HUES64 (cell line): ENCODE measurements around the gene NEB.
"Not testable (repeated sequence)": the region's sequence is repeated elsewhere in the genome, so short reads cannot be mapped to it uniquely, and the experiment has no call there.

ENCODE experiments used
- H3K27ac ChIP-seq: 2 replicates; pipeline ENCODE4 v1.7.0; 2013; ENCODE audit warnings: low read depth, low read length, inconsistent platforms
- H3K27me3 ChIP-seq: 2 replicates; pipeline ENCODE4 v1.6.1; 2013; ENCODE audit warnings: mild to moderate bottlenecking, low read length; ENCODE audit not compliant: insufficient read depth
- H3K36me3 ChIP-seq: 2 replicates; pipeline ENCODE4 v1.6.1; 2013; ENCODE audit warnings: mild to moderate bottlenecking, low read length; ENCODE audit not compliant: insufficient read depth
- H3K4me1 ChIP-seq: 2 replicates; pipeline ENCODE4 v1.6.1; 2013; ENCODE audit warnings: mild to moderate bottlenecking, low read length, moderate library complexity; ENCODE audit not compliant: insufficient read depth
- H3K4me3 ChIP-seq: 2 replicates; pipeline ENCODE4 v1.5.1; 2013; ENCODE audit warnings: mild to moderate bottlenecking, low read length, moderate library complexity
- H3K9ac ChIP-seq: 2 replicates; pipeline ENCODE4 v1.6.1; 2013; ENCODE audit warnings: mild to moderate bottlenecking, low read depth, low read length
- H3K9me3 ChIP-seq: 2 replicates; pipeline ENCODE4 v1.6.1; 2013; ENCODE audit warnings: low read depth, low read length; ENCODE audit not compliant: insufficient read depth
- WGBS: fragments of 150-250, 120-280 bp; methylation state at CpG from one replicate; pipeline ENCODE4 v1.1.7; 2013; ENCODE audit warnings: missing lambda C conversion rate; 5-methylcytosine and 5-hydroxymethylcytosine counted together

Gene NEB

GRCh38 chr2:151576080-151576479 is 158.2 kb downstream of the NEB start:
- 94% methylated on average over 4 of the region's 4 CpGs for WGBS

GRCh38 chr2:151575338-151575737 is 158.9 kb downstream of the NEB start:
- no peaks in the 10 kb centered on the region for H3K27me3 ChIP-seq
- no peak overlapping the region for H3K4me3 ChIP-seq
- H3K9ac ChIP-seq = no peak overlapping the region
- H3K27ac ChIP-seq = no peak overlapping the region
- H3K36me3 ChIP-seq = no peaks in the 10 kb centered on the region
- WGBS = 97% methylated on average over 2 of the region's 5 CpGs
- no peaks in the 10 kb centered on the region for H3K9me3 ChIP-seq
- H3K4me1 ChIP-seq = no peaks in the 10 kb centered on the region

More at GRCh38 chr2:151576080-151576479, 158.2 kb downstream of the NEB start:
- Histone ChIP-seq H3K9me3 (no peaks in the 10 kb centered on the region), H3K27ac (no peak overlapping the region), H3K4me3 (no peak overlapping the region), H3K27me3 (no peaks in the 10 kb centered on the region), H3K36me3 (no peaks in the 10 kb centered on the region), H3K9ac (no peak overlapping the region), H3K4me1 (no peaks in the 10 kb centered on the region)

- H3K36me3 ChIP-seq = no peaks in the 10 kb centered on the region
- no peak overlapping the region for H3K4me3 ChIP-seq
- H3K27ac ChIP-seq = no peak overlapping the region
- H3K9me3 ChIP-seq = no peaks in the 10 kb centered on the region
- H3K27me3 ChIP-seq = no peaks in the 10 kb centered on the region
- H3K4me1 ChIP-seq = no peaks in the 10 kb centered on the region
- no peak overlapping the region for H3K9ac ChIP-seq
- WGBS = 94% methylated on average over 8 of the region's 8 CpGs
These were observed 164.1 kb downstream of the NEB start for GRCh38 chr2:151570191-151570590.

DNA sequence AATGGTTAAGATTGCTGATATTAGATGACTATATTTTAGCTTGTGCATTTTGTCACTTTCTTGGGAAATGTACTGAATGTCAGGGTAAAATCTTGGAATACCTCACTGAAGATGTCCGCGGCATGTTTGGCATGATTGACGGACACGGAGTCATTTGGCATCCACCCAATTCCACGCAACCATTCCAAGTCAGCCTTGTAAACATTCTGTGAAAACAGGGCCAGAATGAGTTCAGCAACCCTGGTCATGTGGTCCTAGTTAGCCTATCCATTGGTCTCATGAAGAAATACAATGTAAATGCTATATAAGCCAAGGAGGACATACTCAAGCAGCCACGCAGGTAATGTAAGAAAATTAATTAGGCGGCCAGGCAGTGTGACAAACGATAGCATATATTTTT is 165.1 kb downstream of the NEB start:
- Histone ChIP-seq H3K27me3 (no peaks in the 10 kb centered on the region), H3K36me3 (no peaks in the 10 kb centered on the region), H3K27ac (no peak overlapping the region), H3K4me1 (no peaks in the 10 kb centered on the region), H3K9ac (no peak overlapping the region), H3K4me3 (no peak overlapping the region), H3K9me3 (no peaks in the 10 kb centered on the region)
- 95% methylated on average over 8 of the region's 8 CpGs for WGBS

GRCh38 chr2:151568501-151568900 is 165.8 kb downstream of the NEB start:
- H3K9me3 ChIP-seq = no peaks in the 10 kb centered on the region
- H3K27me3 ChIP-seq = no peaks in the 10 kb centered on the region
- H3K4me1 ChIP-seq = no peaks in the 10 kb centered on the region
- H3K9ac ChIP-seq = no peak overlapping the region
- WGBS = 90% methylated on average over 6 of the region's 7 CpGs
- H3K36me3 ChIP-seq = no peaks in the 10 kb centered on the region
- H3K27ac ChIP-seq = no peak overlapping the region
- H3K4me3 ChIP-seq = no peak overlapping the region

DNA sequence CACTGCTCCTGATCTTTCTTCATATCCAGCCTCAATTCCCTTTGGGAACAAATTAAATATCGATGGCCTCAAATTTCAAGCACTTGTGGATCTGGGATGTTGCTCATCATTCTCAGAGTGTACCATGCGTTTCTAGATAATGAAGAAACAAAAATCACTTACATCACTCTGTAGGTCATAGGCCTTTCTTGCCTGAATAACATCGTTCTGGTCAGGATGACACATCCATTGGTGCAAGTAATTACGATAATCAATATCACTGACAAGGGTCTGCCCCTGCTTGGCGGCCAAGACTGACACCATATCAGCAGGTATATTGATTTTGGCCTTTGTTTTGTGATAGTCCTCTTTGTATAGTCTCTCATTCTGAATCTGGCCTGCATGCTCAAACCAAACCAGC is 167.3 kb downstream of the NEB start:
- no peaks in the 10 kb centered on the region for H3K36me3 ChIP-seq
- H3K27ac ChIP-seq = no peak overlapping the region
- H3K9ac ChIP-seq = no peak overlapping the region
- WGBS = 92% methylated on average over 5 of the region's 5 CpGs
- no peaks in the 10 kb centered on the region for H3K27me3 ChIP-seq
- H3K4me1 ChIP-seq = no peaks in the 10 kb centered on the region
- no peak overlapping the region for H3K4me3 ChIP-seq
- H3K9me3 ChIP-seq = no peaks in the 10 kb centered on the region

GRCh38 chr2:151562398-151562797 is 171.9 kb downstream of the NEB start:
- Histone ChIP-seq H3K27me3 (no peaks in the 10 kb centered on the region), H3K27ac (no peak overlapping the region), H3K36me3 (no peaks in the 10 kb centered on the region), H3K9me3 (no peaks in the 10 kb centered on the region), H3K4me1 (no peaks in the 10 kb centered on the region), H3K4me3 (no peak overlapping the region), H3K9ac (no peak overlapping the region)
- 95% methylated on average over 8 of the region's 8 CpGs for WGBS

DNA sequence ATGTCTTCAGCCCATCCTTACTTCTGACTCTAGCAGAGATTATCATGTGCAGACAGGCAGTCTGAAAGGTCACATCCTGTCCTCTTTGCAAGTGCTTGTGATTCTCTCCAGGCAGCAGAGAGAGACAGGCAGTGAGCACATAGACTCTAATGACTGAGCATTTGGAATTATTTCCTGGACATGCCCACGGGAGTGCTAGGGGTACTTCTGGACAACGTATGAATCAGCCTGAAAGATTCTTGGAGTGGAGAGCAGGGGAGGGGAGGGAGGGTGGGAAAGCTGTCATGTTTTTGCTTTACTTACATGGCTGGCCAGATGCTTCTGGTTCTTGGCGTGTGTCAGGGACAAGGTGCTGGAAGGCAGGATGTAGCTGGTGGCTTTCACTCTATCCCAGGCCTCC is 174.0 kb downstream of the NEB start:
- Histone ChIP-seq H3K4me1 (no peaks in the 10 kb centered on the region), H3K27ac (no peak overlapping the region), H3K9ac (no peak overlapping the region), H3K4me3 (no peak overlapping the region), H3K36me3 (no peaks in the 10 kb centered on the region), H3K9me3 (no peaks in the 10 kb centered on the region), H3K27me3 (no peaks in the 10 kb centered on the region)
- 74% methylated on average over 3 of the region's 3 CpGs for WGBS

DNA sequence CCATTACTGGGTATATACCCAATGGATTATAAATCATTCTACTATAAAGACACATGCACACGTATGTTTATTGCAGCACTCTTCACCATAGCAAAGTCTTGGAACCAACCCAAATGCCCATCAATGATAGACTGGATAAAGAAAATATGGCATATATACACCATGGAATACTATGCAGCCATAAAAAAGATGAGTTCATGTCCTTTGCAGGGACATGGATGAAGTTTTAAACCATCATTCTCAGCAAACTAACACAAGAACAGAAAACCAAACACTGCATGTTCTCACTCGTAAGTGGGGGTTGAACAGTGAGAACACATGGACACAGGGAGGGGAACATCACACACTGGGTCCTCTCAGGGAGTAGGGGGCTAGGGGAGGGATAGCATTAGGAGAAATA is 174.8 kb downstream of the NEB start:
- WGBS = 90% methylated on average over 2 of the region's 2 CpGs

GRCh38 chr2:151557883-151558282 is 176.4 kb downstream of the NEB start:
- not testable (repeated sequence) for H3K36me3 ChIP-seq, H3K27me3 ChIP-seq, H3K9me3 ChIP-seq, H3K4me3 ChIP-seq, H3K27ac ChIP-seq, H3K4me1 ChIP-seq, H3K9ac ChIP-seq
- 88% methylated on average over 2 of the region's 2 CpGs for WGBS

More for the DNA sequence above, 174.8 kb downstream of the NEB start:
- H3K4me1 ChIP-seq, H3K4me3 ChIP-seq, H3K27ac ChIP-seq, H3K27me3 ChIP-seq, H3K36me3 ChIP-seq, H3K9me3 ChIP-seq, H3K9ac ChIP-seq: not testable (repeated sequence)

GRCh38 chr2:151556121-151556520 is 178.2 kb downstream of the NEB start:
- no peaks in the 10 kb centered on the region for H3K9me3 ChIP-seq
- no peak overlapping the region for H3K4me3 ChIP-seq
- no peak overlapping the region for H3K9ac ChIP-seq
- H3K27me3 ChIP-seq = no peaks in the 10 kb centered on the region
- no peak overlapping the region for H3K27ac ChIP-seq
- no peaks in the 10 kb centered on the region for H3K36me3 ChIP-seq
- H3K4me1 ChIP-seq = peaks cover 3% of the 10 kb centered on the region; the same call in 1 of the 2 replicates

GRCh38 chr2:151552287-151552686 is 182.0 kb downstream of the NEB start:
- no peak overlapping the region for H3K4me3 ChIP-seq
- H3K4me1 ChIP-seq = peaks cover 3% of the 10 kb centered on the region; the same call in 1 of the 2 replicates
- no peak overlapping the region for H3K9ac ChIP-seq
- WGBS = 74% methylated on average over 5 of the region's 5 CpGs
- no peak overlapping the region for H3K27ac ChIP-seq
- no peaks in the 10 kb centered on the region for H3K36me3 ChIP-seq
- H3K9me3 ChIP-seq = no peaks in the 10 kb centered on the region
- no peaks in the 10 kb centered on the region for H3K27me3 ChIP-seq
